RWPE1 (cell line): Measurements from ENCODE around the gene FALEC.

Source experiments
- CTCF ChIA-PET: fragments of 350-600 bp; sonication (Branson Sonifier 250); formaldehyde crosslinking; extraction: SDS; loops from one replicate; lab custom pipeline; 2021; lab: Yijun Ruan, JAX
- POLR2A ChIA-PET: fragments of 400-600 bp; formaldehyde crosslinking; extraction: SDS; loops from one replicate; lab custom pipeline; 2020; ENCODE audit warnings: antibody characterized with exemption; ENCODE audit not compliant: low non-redundant PET; lab: Yijun Ruan, JAX
- DNase-seq: peaks from one replicate; pipeline ENCODE4 v3.0.0; 2012; ENCODE audit warnings: low spot score
- H3K27ac ChIP-seq: fragments of 450-650 bp; 2 replicates; pipeline ENCODE4 v1.5.1; 2017
- TF ChIP-seq, protein P1 (sequence below): fragments of 450-650 bp; conservative IDR thresholded peaks from 2 replicates; pipeline ENCODE4 v1.5.1; 2017; ENCODE audit warnings: low read depth, mild to moderate bottlenecking

FALEC gene

GRCh38 chr1:150528196-150528595, 12.6 kb downstream of the FALEC start:
- ChIA-PET CTCF (interaction anchor here (0.7 kb wide), 1 partner anchor 32 kb away, joined by 4 read pairs; no protein-coding TSS in a partner anchor), POLR2A (interaction anchor here (1.0 kb wide), 1 partner anchor 20 kb away, joined by 3 read pairs; no protein-coding TSS in a partner anchor)
- peak overlapping the region; percentile 59; the same call in 1 of the 2 replicates for H3K27ac ChIP-seq
- DNase-seq, result no peak
- TF ChIP-seq, protein P1, sequence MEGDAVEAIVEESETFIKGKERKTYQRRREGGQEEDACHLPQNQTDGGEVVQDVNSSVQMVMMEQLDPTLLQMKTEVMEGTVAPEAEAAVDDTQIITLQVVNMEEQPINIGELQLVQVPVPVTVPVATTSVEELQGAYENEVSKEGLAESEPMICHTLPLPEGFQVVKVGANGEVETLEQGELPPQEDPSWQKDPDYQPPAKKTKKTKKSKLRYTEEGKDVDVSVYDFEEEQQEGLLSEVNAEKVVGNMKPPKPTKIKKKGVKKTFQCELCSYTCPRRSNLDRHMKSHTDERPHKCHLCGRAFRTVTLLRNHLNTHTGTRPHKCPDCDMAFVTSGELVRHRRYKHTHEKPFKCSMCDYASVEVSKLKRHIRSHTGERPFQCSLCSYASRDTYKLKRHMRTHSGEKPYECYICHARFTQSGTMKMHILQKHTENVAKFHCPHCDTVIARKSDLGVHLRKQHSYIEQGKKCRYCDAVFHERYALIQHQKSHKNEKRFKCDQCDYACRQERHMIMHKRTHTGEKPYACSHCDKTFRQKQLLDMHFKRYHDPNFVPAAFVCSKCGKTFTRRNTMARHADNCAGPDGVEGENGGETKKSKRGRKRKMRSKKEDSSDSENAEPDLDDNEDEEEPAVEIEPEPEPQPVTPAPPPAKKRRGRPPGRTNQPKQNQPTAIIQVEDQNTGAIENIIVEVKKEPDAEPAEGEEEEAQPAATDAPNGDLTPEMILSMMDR, result no peak

- TF ChIP-seq, protein P1, result no peak
- no peak for DNase-seq
- POLR2A ChIA-PET, result interaction anchor here (1.0 kb wide), 1 partner anchor 19 kb away, joined by 3 read pairs; no protein-coding TSS in a partner anchor
- H3K27ac ChIP-seq, result peak overlapping the region; percentile 59
- CTCF ChIA-PET, result interaction anchor here (0.6 to 1.0 kb wide), 2 partner anchors 19 to 76 kb away, joined by 3 read pairs; no protein-coding TSS in a partner anchor
Measured at GRCh38 chr1:150529017-150529416, 13.5 kb downstream of the FALEC start.

- CTCF ChIA-PET, result interaction anchor here (0.6 to 1.2 kb wide), 2 partner anchors 30 to 37 kb away, joined by 3 read pairs; no protein-coding TSS in a partner anchor
- peak overlapping the region; percentile 32 for H3K27ac ChIP-seq
- POLR2A ChIA-PET, result no interaction called here
- TF ChIP-seq, protein P1, result no peak
- no peak for DNase-seq
Measured at GRCh38 chr1:150530491-150531159, 15.1 kb downstream of the FALEC start.

DNA sequence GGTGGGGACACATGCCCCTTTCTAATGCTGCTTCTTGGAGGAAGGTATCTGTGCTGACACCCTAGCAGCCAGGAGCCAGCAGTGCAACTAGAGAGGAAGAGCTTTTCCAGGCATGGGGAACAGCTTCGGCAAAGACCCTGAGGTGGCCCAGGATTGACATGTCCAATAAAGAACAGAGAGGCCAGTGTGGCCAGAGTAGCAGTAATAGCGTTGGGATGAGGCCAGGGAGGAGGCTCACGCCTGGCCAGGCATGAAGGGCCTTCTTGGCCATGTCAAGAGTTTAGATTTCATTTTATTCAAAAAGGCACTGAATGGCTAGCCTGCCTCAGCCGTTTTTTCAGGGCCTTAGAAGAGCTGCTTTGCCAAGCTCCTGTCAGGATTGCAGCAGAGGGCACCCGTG, 17.3 kb downstream of the FALEC start:
- peak overlapping the region; percentile 93 for H3K27ac ChIP-seq
- no peak for DNase-seq
- POLR2A ChIA-PET, result no interaction called here
- CTCF ChIA-PET, result interaction anchor here (0.5 to 2.4 kb wide), 11 partner anchors 10 to 674 kb away, joined by 3 to 15 read pairs (median 4); partner anchors contain the start of gene FALEC
- TF ChIP-seq, protein P1, result peak; percentile 39; the same call in 1 of the 2 replicates

DNA sequence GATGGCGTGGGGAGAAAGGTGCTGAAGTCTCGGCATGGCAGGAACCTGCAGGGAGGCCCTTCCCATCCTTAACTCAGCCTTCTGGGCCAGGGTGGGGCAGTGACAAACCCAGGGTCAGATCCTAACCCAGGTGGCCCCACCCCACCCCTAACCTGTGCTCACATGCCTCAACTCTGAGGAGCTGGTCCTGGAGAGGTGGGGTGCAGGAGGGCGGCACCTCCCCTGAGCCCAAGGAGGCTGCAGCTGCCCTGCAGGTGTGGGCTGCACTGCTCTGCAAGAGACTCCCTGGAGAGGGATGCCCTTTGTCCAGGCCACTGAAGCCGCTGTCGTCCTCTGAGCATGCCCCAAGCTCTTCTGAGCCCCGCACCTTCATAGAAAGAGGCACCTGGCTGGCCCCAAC, 18.4 kb downstream of the FALEC start:
- no peak for DNase-seq
- peak overlapping the region; percentile 93 for H3K27ac ChIP-seq
- CTCF ChIA-PET, result interaction anchor here (0.9 to 2.4 kb wide), 3 partner anchors 9 to 35 kb away, joined by 5 to 15 read pairs (median 8); no protein-coding TSS in a partner anchor
- POLR2A ChIA-PET, result no interaction called here
- TF ChIP-seq, protein P1, result no peak

DNA sequence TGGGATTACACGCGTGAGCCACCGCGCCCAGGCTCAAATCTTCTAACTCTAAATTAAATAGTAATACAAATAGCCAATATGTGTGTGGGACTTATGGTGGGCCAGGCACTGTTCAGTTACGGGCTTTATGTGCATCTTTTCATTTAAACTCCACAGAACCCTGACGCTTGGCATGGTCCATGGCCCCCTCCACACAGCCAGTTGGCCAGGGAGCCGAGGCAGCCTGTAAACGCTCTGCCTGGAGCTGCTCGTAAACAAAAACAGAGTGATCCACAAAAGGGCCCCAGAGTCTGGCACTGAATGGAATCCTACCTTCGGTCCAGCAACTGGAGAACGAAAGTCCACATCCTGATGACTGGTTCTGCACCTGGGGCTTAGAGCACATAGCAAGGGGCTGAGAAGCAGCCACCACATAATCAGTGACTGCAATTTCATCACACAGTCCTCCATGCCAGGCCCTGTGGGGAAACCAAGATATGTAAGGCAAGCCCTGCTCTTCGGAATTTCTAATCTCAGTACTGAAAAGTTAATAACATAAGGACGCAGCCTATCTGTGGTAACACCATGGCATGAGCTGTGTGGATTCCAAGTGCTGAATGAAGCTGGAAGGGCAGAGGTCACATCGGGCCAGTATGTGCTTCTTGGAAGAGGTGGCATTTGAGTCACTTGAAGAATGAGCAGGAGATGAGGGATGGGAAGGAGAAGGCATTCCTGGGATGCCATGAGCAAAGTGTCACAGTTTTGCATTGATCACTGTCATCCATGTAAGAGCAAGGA, 20.1 kb downstream of the FALEC start:
- peak overlapping the region; percentile 93 for H3K27ac ChIP-seq
- CTCF ChIA-PET, result interaction anchor here (1.1 kb wide), 1 partner anchor 25 kb away, joined by 3 read pairs; no protein-coding TSS in a partner anchor
- no peak for DNase-seq

More for the DNA sequence above, 20.1 kb downstream of the FALEC start:
- TF ChIP-seq, protein P1, result no peak
- POLR2A ChIA-PET, result no interaction called here
